HEK293 (cell line): ENCODE data around the gene LLGL1.

Experiments
- CTCF ChIA-PET: fragments of 350-600 bp; formaldehyde crosslinking; extraction: SDS; loops from one replicate; lab custom pipeline; 2021; ENCODE audit warnings: antibody characterized with exemption; lab: Yijun Ruan, JAX
- POLR2A ChIA-PET: fragments of 300-600 bp; formaldehyde crosslinking; extraction: SDS; loops from one replicate; lab custom pipeline; 2020; ENCODE audit warnings: antibody characterized with exemption, inconsistent platforms; lab: Yijun Ruan, JAX
- H3K27ac ChIP-seq: fragments of 200-500 bp; sonication (Bioruptor generic); 2 replicates; pipeline ENCODE4 v1.5.1; 2014; ENCODE audit warnings: low read depth, low read length, control low read depth, inconsistent platforms; ENCODE audit errors: extremely low read depth
- H3K36me3 ChIP-seq, 2 experiments: fragments of 200-500 bp in 1 of 2; sonication (Bioruptor generic) in 1 of 2; 1 replicate in 1 of 2; 2 replicates in 1 of 2; pipeline ENCODE4 v1.5.1; 2014 to 2017; ENCODE audit warnings: inconsistent platforms in 2 of 2, low read length in 2 of 2; ENCODE audit not compliant: control insufficient read depth in 2 of 2, insufficient read depth in 1 of 2
- H3K4me1 ChIP-seq: fragments of 200-500 bp; sonication (Bioruptor generic); 2 replicates; pipeline ENCODE4 v1.5.1; 2014; ENCODE audit warnings: mild to moderate bottlenecking, low read length, inconsistent platforms; ENCODE audit not compliant: control insufficient read depth, insufficient read depth
- H3K4me3 ChIP-seq: 2 replicates; pipeline ENCODE4 v1.5.1; 2011; ENCODE audit warnings: low read depth, mild to moderate bottlenecking, control low read depth, low read length, moderate library complexity
- H3K9me3 ChIP-seq: fragments of 200-500 bp; sonication (Bioruptor generic); 2 replicates; pipeline ENCODE4 v1.5.1; 2014; ENCODE audit warnings: low read depth, low read length, inconsistent platforms; ENCODE audit not compliant: control insufficient read depth, insufficient read depth
- GLI4 ChIP-seq: fragments of 450-650 bp; formaldehyde crosslinking; IDR thresholded peaks from 2 replicates; pipeline ENCODE4 v1.5.1; 2016; ENCODE audit warnings: missing biosample characterization, missing genetic modification characterization
- IKZF3 ChIP-seq: fragments of 450-650 bp; IDR thresholded peaks from 2 replicates; pipeline ENCODE4 v1.5.0; 2018; ENCODE audit warnings: missing biosample characterization, mild to moderate bottlenecking, missing genetic modification characterization, moderate library complexity
- KLF16 ChIP-seq: fragments of 450-650 bp; formaldehyde crosslinking; IDR thresholded peaks from 2 replicates; pipeline ENCODE4 v1.5.1; 2017; ENCODE audit warnings: missing biosample characterization, missing genetic modification characterization
- PRDM2 ChIP-seq: fragments of 450-650 bp; formaldehyde crosslinking; IDR thresholded peaks from 2 replicates; pipeline ENCODE4 v1.5.1; 2016; ENCODE audit warnings: missing biosample characterization, missing genetic modification characterization, borderline replicate concordance
- SALL2 ChIP-seq: fragments of 450-650 bp; formaldehyde crosslinking; IDR thresholded peaks from 2 replicates; pipeline ENCODE4 v1.5.0; 2017; ENCODE audit warnings: missing biosample characterization, mild to moderate bottlenecking, missing genetic modification characterization, borderline replicate concordance
- SP2 ChIP-seq: fragments of 450-650 bp; formaldehyde crosslinking; IDR thresholded peaks from 2 replicates; pipeline ENCODE4 v1.5.1; 2016; ENCODE audit warnings: missing biosample characterization, missing genetic modification characterization
- SP7 ChIP-seq: fragments of 450-650 bp; formaldehyde crosslinking; IDR thresholded peaks from 2 replicates; pipeline ENCODE4 v1.5.1; 2016; ENCODE audit warnings: missing biosample characterization, missing genetic modification characterization
- TSHZ1 ChIP-seq: fragments of 450-650 bp; formaldehyde crosslinking; IDR thresholded peaks from 2 replicates; pipeline ENCODE4 v1.5.1; 2016; ENCODE audit warnings: missing biosample characterization, missing genetic modification characterization, borderline replicate concordance
- YY1 ChIP-seq: fragments of 450-650 bp; formaldehyde crosslinking; IDR thresholded peaks from 2 replicates; pipeline ENCODE4 v1.5.1; 2018; ENCODE audit warnings: missing biosample characterization, missing genetic modification characterization
- ZBTB48 ChIP-seq: fragments of 450-650 bp; formaldehyde crosslinking; IDR thresholded peaks from 2 replicates; pipeline ENCODE4 v1.5.1; 2016; ENCODE audit warnings: missing biosample characterization, missing genetic modification characterization
- ZNF335 ChIP-seq: fragments of 450-650 bp; formaldehyde crosslinking; conservative IDR thresholded peaks from 2 replicates; pipeline ENCODE4 v1.5.1; 2016; ENCODE audit warnings: missing biosample characterization, missing genetic modification characterization
- ZNF391 ChIP-seq: fragments of 450-650 bp; formaldehyde crosslinking; IDR thresholded peaks from 2 replicates; pipeline ENCODE4 v1.5.1; 2016; ENCODE audit warnings: low read depth, missing biosample characterization, missing genetic modification characterization, borderline replicate concordance
- ZNF473 ChIP-seq: fragments of 450-650 bp; formaldehyde crosslinking; IDR thresholded peaks from 2 replicates; pipeline ENCODE4 v1.5.1; 2017; ENCODE audit warnings: missing biosample characterization, missing genetic modification characterization
- ZNF521 ChIP-seq: fragments of 450-650 bp; formaldehyde crosslinking; IDR thresholded peaks from 2 replicates; pipeline ENCODE4 v1.5.1; 2017; ENCODE audit warnings: missing biosample characterization, mild to moderate bottlenecking, missing genetic modification characterization
- ZNF544 ChIP-seq: fragments of 450-650 bp; formaldehyde crosslinking; IDR thresholded peaks from 2 replicates; pipeline ENCODE4 v1.5.0; 2017; ENCODE audit warnings: missing biosample characterization, missing genetic modification characterization
- ZNF549 ChIP-seq: fragments of 450-650 bp; IDR thresholded peaks from 2 replicates; pipeline ENCODE4 v1.5.1; 2018; ENCODE audit warnings: missing biosample characterization, missing genetic modification characterization, mild to moderate bottlenecking, inconsistent platforms, moderate library complexity
- ZNF626 ChIP-seq: fragments of 450-650 bp; sonication (Bioruptor Pico); formaldehyde crosslinking; IDR thresholded peaks from 2 replicates; pipeline ENCODE4 v1.5.1; 2018; ENCODE audit warnings: missing biosample characterization, missing genetic modification characterization, inconsistent platforms
- ZNF629 ChIP-seq: fragments of 450-650 bp; formaldehyde crosslinking; IDR thresholded peaks from 2 replicates; pipeline ENCODE4 v1.5.1; 2017; ENCODE audit warnings: missing biosample characterization, missing genetic modification characterization
- ZNF707 ChIP-seq: fragments of 450-650 bp; formaldehyde crosslinking; IDR thresholded peaks from 2 replicates; pipeline ENCODE4 v1.5.1; 2016; ENCODE audit warnings: missing biosample characterization, missing genetic modification characterization
- ZSCAN30 ChIP-seq: fragments of 450-650 bp; IDR thresholded peaks from 2 replicates; pipeline ENCODE4 v1.5.1; 2018; ENCODE audit warnings: missing biosample characterization, mild to moderate bottlenecking, missing genetic modification characterization, moderate library complexity
- ZSCAN4 ChIP-seq: fragments of 450-650 bp; formaldehyde crosslinking; IDR thresholded peaks from 2 replicates; pipeline ENCODE4 v1.5.1; 2017; ENCODE audit warnings: missing biosample characterization, missing genetic modification characterization
- TF ChIP-seq, protein P1 (sequence below): IDR thresholded peaks from 2 replicates; pipeline ENCODE4 v1.6.1; 2011; ENCODE audit warnings: mild to moderate bottlenecking, low read depth, low read length, borderline replicate concordance
- TF ChIP-seq, protein P2 (sequence below): fragments of 450-650 bp; formaldehyde crosslinking; optimal IDR thresholded peaks from 2 replicates; pipeline ENCODE3; 2016; ENCODE audit warnings: missing biosample characterization, mild to moderate bottlenecking, missing genetic modification characterization

Gene LLGL1

DNA sequence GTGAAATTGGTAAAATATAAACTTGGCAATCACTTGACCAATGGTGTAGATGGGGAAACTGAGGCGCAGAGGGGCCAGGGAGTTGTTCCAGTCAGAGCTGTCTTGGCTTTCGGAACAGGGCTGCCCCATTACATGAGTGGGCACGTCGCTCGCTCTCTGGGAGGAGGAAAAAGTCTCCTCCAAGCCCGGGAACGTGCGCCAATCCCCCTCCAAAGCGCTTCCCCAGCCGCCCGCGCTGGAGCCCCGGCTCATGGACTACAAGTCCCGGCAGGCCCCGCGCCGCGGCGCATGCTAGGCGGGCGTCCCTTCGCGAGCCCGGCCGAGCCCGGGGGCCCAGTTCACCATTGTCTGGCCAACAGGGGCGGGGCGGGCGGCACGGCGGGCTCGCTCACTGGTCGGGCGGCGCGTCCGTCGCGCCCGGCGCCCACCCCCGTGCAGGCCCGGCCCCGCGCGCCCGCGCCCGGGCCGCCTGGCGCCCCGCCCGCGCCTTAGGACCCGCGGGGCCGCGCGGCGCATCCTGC lies at the start of gene LLGL1:
Gene LLGL1, plus strand, starts transcription at position 515 of the 521 bp plus-strand sequence. CDS start 48 bp downstream, outside the sequence.
- ChIA-PET CTCF (interaction anchor here (1.0 kb wide), 1 partner anchor 401 kb away, joined by 3 read pairs; no protein-coding TSS in a partner anchor), POLR2A (no interaction called here)
- Histone ChIP-seq H3K9me3 (no peaks in the 10 kb centered on the region), H3K4me1 (peaks cover 4% of the 10 kb centered on the region; the same call in 1 of the 2 replicates), H3K27ac (peak within 1 kb of the TSS; percentile 68; the same call in 1 of the 2 replicates), H3K36me3 (peaks cover 0 to 7% of the 10 kb centered on the region in 2 experiments; a peak in 1 of 3 replicates), H3K4me3 (peak within 1 kb of the TSS; percentile 48)
- TF ChIP-seq KLF16 (tag by site-specific recombination) (0 out of 2 replicates have a peak, but pooled peaks have one; percentile 25), ZNF521 (tag by site-specific recombination) (no peak), ZNF626 (tag by site-specific recombination) (no peak), ZNF629 (tag by site-specific recombination) (peak; percentile 12; the same call in 1 of the 2 replicates), ZNF707 (no peak), ZNF544 (tag by site-specific recombination) (no peak), PRDM2 (no peak), ZSCAN30 (peak; percentile 34; the same call in 1 of the 2 replicates), SP2 (peak; percentile 33), GLI4 (tag by site-specific recombination) (no peak), ZNF335 (tag by site-specific recombination) (peak; percentile 82), IKZF3 (tag by site-specific recombination) (peak; percentile 31), ZSCAN4 (tag by site-specific recombination) (no peak), ZNF473 (tag by site-specific recombination) (no peak), TSHZ1 (no peak), SP7 (tag by site-specific recombination) (no peak), ZNF391 (tag by site-specific recombination) (no peak), SALL2 (tag by site-specific recombination) (no peak), ZBTB48 (tag by site-specific recombination) (no peak), ZNF549 (tag by site-specific recombination) (no peak), YY1 (tag by site-specific recombination) (no peak)
- TF ChIP-seq, protein P1, sequence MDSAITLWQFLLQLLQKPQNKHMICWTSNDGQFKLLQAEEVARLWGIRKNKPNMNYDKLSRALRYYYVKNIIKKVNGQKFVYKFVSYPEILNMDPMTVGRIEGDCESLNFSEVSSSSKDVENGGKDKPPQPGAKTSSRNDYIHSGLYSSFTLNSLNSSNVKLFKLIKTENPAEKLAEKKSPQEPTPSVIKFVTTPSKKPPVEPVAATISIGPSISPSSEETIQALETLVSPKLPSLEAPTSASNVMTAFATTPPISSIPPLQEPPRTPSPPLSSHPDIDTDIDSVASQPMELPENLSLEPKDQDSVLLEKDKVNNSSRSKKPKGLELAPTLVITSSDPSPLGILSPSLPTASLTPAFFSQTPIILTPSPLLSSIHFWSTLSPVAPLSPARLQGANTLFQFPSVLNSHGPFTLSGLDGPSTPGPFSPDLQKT, result no peak
- TF ChIP-seq, protein P2, sequence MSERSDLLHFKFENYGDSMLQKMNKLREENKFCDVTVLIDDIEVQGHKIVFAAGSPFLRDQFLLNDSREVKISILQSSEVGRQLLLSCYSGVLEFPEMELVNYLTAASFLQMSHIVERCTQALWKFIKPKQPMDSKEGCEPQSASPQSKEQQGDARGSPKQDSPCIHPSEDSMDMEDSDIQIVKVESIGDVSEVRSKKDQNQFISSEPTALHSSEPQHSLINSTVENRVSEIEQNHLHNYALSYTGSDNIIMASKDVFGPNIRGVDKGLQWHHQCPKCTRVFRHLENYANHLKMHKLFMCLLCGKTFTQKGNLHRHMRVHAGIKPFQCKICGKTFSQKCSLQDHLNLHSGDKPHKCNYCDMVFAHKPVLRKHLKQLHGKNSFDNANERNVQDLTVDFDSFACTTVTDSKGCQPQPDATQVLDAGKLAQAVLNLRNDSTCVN (tag by site-specific recombination), result peak; percentile 84
